K562 (cell line): Measurements from ENCODE around the gene MTMR3. TPM values are rescaled to one million over a fixed set of nuclear protein-coding genes. Genes with fewer than 3 reads are reported as not detected.

Experiments
- ATAC-seq: fragments of 200-7000 bp; cut with Tn5 transposase; 3 replicates; pipeline ENCODE4 v1.9.1; 2020; ENCODE audit warnings: moderate library complexity
- BruUV-seq: library from RNA; stranded (reverse); fragments of 400-500 nt; replicated peaks from 2 replicates; lab custom pipeline; 2021; lab: Mats Ljungman, UMichigan
- CTCF ChIA-PET: fragments of 300-600 bp; formaldehyde crosslinking; extraction: SDS; loops from one replicate; lab custom pipeline; 2021; ENCODE audit warnings: low intra/inter-chr PET ratio; lab: Yijun Ruan, JAX
- POLR2A ChIA-PET: fragments of 300-600, 350-650 bp; sonication (Branson Sonifier 250); formaldehyde crosslinking; extraction: SDS; loops from one replicate; lab custom pipeline; 2021; ENCODE audit warnings: antibody characterized with exemption, inconsistent platforms; lab: Yijun Ruan, JAX
- DNase-seq, 4 experiments: peaks; one replicate each; pipeline versions ENCODE4 v3.0.0 to v3.0.0-alpha.2; 2011 to 2018; ENCODE audit warnings: low spot score in 3 of 4, mixed read lengths in 3 of 4; ENCODE audit errors: extremely low read depth in 1 of 4
- FAIRE-seq: peaks from 2 replicates; lab custom pipeline; 2011; peaks lifted over from hg19 to GRCh38; lab: Jason Lieb, UNC
- H2AFZ ChIP-seq: 2 replicates; pipeline ENCODE4 v1.6.0; 2011; ENCODE audit warnings: low read depth, low read length, control low read depth, inconsistent platforms
- H3K27ac ChIP-seq: fragments of 200-600 bp; 3 replicates; pipeline ENCODE4 v1.8.0; 2011; ENCODE audit warnings: low read depth, mild to moderate bottlenecking, control low read depth, inconsistent platforms, low read length, moderate library complexity, mixed read lengths; ENCODE audit errors: extremely low read depth
- H3K27me3 ChIP-seq, 2 experiments: fragments of 300-600 bp in 1 of 2; 2 replicates in 1 of 2; 3 replicates in 1 of 2; pipeline versions ENCODE4 v1.6.0 to v1.8.0; 2011; ENCODE audit warnings: inconsistent platforms in 2 of 2, low read length in 2 of 2, mild to moderate bottlenecking in 1 of 2, mixed read lengths in 1 of 2, moderate library complexity in 1 of 2; ENCODE audit not compliant: control insufficient read depth in 2 of 2, insufficient read depth in 2 of 2
- H3K36me3 ChIP-seq: fragments of 300-600 bp; 3 replicates; pipeline ENCODE4 v1.8.0; 2011; ENCODE audit warnings: mild to moderate bottlenecking, low read length, inconsistent platforms; ENCODE audit not compliant: control insufficient read depth, insufficient read depth
- H3K4me1 ChIP-seq, 2 experiments: fragments of 200-600 bp in 1 of 2; replicated peaks in 1 of 2; 2 replicates in 1 of 2; 3 replicates in 1 of 2; pipeline versions ENCODE4 v1.5.1 to v1.8.0; 2011; ENCODE audit warnings: inconsistent platforms in 2 of 2, low read length in 2 of 2, mild to moderate bottlenecking in 1 of 2, mixed read lengths in 1 of 2, moderate library complexity in 1 of 2; ENCODE audit not compliant: control insufficient read depth in 2 of 2, insufficient read depth in 2 of 2
- H3K4me2 ChIP-seq: 2 replicates; pipeline ENCODE4 v1.6.1; 2011; ENCODE audit warnings: low read length, control low read depth, inconsistent platforms, mixed read lengths; ENCODE audit not compliant: insufficient read depth
- H3K4me3 ChIP-seq: fragments of 200-600 bp; sonication (generic), shearing (Covaris generic); 2 replicates; pipeline ENCODE4 v1.5.1; 2016; ENCODE audit warnings: control low read depth, inconsistent platforms
- H3K79me2 ChIP-seq: fragments of 200-600 bp; 3 replicates; pipeline ENCODE4 v1.8.0; 2011; ENCODE audit warnings: low read length, inconsistent platforms; ENCODE audit not compliant: control insufficient read depth, insufficient read depth
- H3K9ac ChIP-seq, 2 experiments: 2 replicates each; pipeline versions ENCODE4 v1.6.0 to v1.6.1; 2011; ENCODE audit warnings: low read depth in 2 of 2, low read length in 2 of 2, control low read depth in 1 of 2, inconsistent platforms in 1 of 2, mild to moderate bottlenecking in 1 of 2, mixed read lengths in 1 of 2; ENCODE audit not compliant: insufficient read depth in 1 of 2
- H3K9me1 ChIP-seq: one replicate; pipeline ENCODE4 v1.6.0; 2011; ENCODE audit warnings: inconsistent platforms, mild to moderate bottlenecking, low read length, moderate library complexity; ENCODE audit not compliant: control insufficient read depth, insufficient read depth
- H3K9me3 ChIP-seq: replicated peaks from 2 replicates; pipeline ENCODE4 v1.5.1; 2011; ENCODE audit warnings: low read depth, low read length, inconsistent platforms; ENCODE audit not compliant: control insufficient read depth, insufficient read depth
- H4K20me1 ChIP-seq: replicated peaks from 2 replicates; pipeline ENCODE4 v1.6.1; 2011; ENCODE audit warnings: low read length, inconsistent platforms, mixed read lengths; ENCODE audit not compliant: control insufficient read depth, insufficient read depth
- ARHGAP35 ChIP-seq: fragments of 450-650 bp; IDR thresholded peaks from 2 replicates; pipeline ENCODE4 v1.6.1; 2018; ENCODE audit not compliant: partially characterized antibody
- BRD4 ChIP-seq: fragments of 200-600 bp; sonication (generic); IDR thresholded peaks from 2 replicates; pipeline ENCODE4 v1.6.1; 2017; ENCODE audit warnings: inconsistent platforms
- CREB1 ChIP-seq, 2 experiments: sonication (generic) in 1 of 2; formaldehyde crosslinking in 1 of 2; IDR thresholded peaks; 2 replicates each; pipeline versions ENCODE4 v1.6.1 to v1.8.0; 2012 to 2022; ENCODE audit warnings: inconsistent platforms in 1 of 2, mild to moderate bottlenecking in 1 of 2, missing genetic modification reagents in 1 of 2, moderate library complexity in 1 of 2
- EP400 ChIP-seq: fragments of 450-650 bp; IDR thresholded peaks from 2 replicates; pipeline ENCODE4 v1.6.1; 2017; ENCODE audit warnings: antibody characterized with exemption, mild to moderate bottlenecking, moderate library complexity
- ETV5 ChIP-seq: sonication (generic); formaldehyde crosslinking; IDR thresholded peaks from 2 replicates; pipeline ENCODE4 v1.4.0; 2020; ENCODE audit warnings: low read depth, mild to moderate bottlenecking, missing genetic modification reagents
- FOXA3 ChIP-seq, 2 experiments: fragments of 450-650 bp in 1 of 2; sonication (generic) in 1 of 2; formaldehyde crosslinking; IDR thresholded peaks in 1 of 2; conservative IDR thresholded peaks in 1 of 2; 2 replicates each; pipeline versions ENCODE4 v1.4.0 to v1.8.0; 2020 to 2022; ENCODE audit warnings: mild to moderate bottlenecking in 2 of 2, missing genetic modification reagents in 1 of 2
- IFI16 ChIP-seq: fragments of 250-450 bp; sonication (Bioruptor Pico); IDR thresholded peaks from 2 replicates; pipeline ENCODE4 v2.1.2; 2022; ENCODE audit warnings: mild to moderate bottlenecking, inconsistent platforms
- L3MBTL2 ChIP-seq: fragments of 450-650 bp; IDR thresholded peaks from 2 replicates; pipeline ENCODE4 v1.6.1; 2016; ENCODE audit warnings: mild to moderate bottlenecking, moderate library complexity
- NCOR1 ChIP-seq: fragments of 450-650 bp; IDR thresholded peaks from 2 replicates; pipeline ENCODE4 v1.6.1; 2016; ENCODE audit warnings: mild to moderate bottlenecking, moderate library complexity
- SP1 ChIP-seq: sonication (generic); formaldehyde crosslinking; IDR thresholded peaks from 2 replicates; pipeline ENCODE4 v1.8.1; 2022; ENCODE audit warnings: mild to moderate bottlenecking, missing genetic modification reagents
- SREBF1 ChIP-seq: fragments of 150-350 bp; IDR thresholded peaks from 2 replicates; pipeline ENCODE4 v1.6.1; 2014; ENCODE audit warnings: antibody characterized with exemption, low read depth, low read length, borderline replicate concordance
- STAT5A ChIP-seq: IDR thresholded peaks from 2 replicates; pipeline ENCODE4 v1.6.1; 2012; ENCODE audit warnings: low read length, inconsistent platforms, borderline replicate concordance
- TRIM24 ChIP-seq, 2 experiments: fragments of 450-650 bp; IDR thresholded peaks; 2 replicates each; pipeline ENCODE4 v1.6.1; 2016
- ZC3H11A ChIP-seq: IDR thresholded peaks from 2 replicates; pipeline ENCODE4 v1.6.1; 2012; ENCODE audit warnings: low read depth, low read length, improper control_type of control experiment
- ZC3H8 ChIP-seq: fragments of 450-650 bp; IDR thresholded peaks from 2 replicates; pipeline ENCODE4 v1.6.1; 2017
- ZNF79 ChIP-seq: fragments of 250-450 bp; sonication (Bioruptor Pico); IDR thresholded peaks from 2 replicates; pipeline ENCODE4 v1.4.0; 2020; ENCODE audit warnings: low read depth, mild to moderate bottlenecking, moderate library complexity
- WGBS: fragments of 100-300 bp; shearing (Covaris generic); methylation state at CpG from one replicate; pipeline ENCODE4 v1.1.6; 2016; ENCODE audit warnings: low coverage, mixed read lengths; ENCODE audit not compliant: insufficient coverage; ENCODE audit errors: missing lambda C conversion rate; 5-methylcytosine and 5-hydroxymethylcytosine counted together
- in situ Hi-C: fragments of 300-500 bp; cut with MboI; formaldehyde crosslinking; loops from 4 replicates; pipeline ENCODE4 v1.15.0; 2018; ENCODE audit warnings: inconsistent platforms, mixed read lengths
- intact Hi-C: fragments of 100-400 bp; cut with micrococcal nuclease; formaldehyde crosslinking; loops from 2 replicates; pipeline ENCODE4 v1.14.2; 2022
- polyA plus RNA-seq, 8 experiments: library from polyadenylated mRNA; depleted of rRNA in 4 of 8; stranded (reverse) in 5 of 8; unstranded in 3 of 8; fragments of >200 nt; fragmentation: Nextera tagmentation in 2 of 8; fragmentation: Illumina TruSeq in 1 of 8; extraction: Ambion mirVana in 2 of 8; extraction: Trizol in 1 of 8; gene quantifications; 2 replicates each; pipeline versions ENCODE4 v1.2.1 to v1.2.3, GENCODE V29; 2011 to 2014; ENCODE audit warnings: inconsistent platforms in 1 of 8, missing spikeins in 1 of 8
- total RNA-seq, 7 experiments: library from RNA; depleted of rRNA in 6 of 7; stranded (reverse); fragments of >200 nt in 6 of 7; fragmentation: Illumina TruSeq in 2 of 7; extraction: Trizol in 2 of 7; gene quantifications; 2 replicates each; pipeline versions ENCODE4 v1.2.1 to v1.2.3, GENCODE V29; 2011 to 2021; ENCODE audit warnings: low replicate concordance in 1 of 7
- TF ChIP-seq, protein P1 (sequence below): fragments of 450-650 bp; IDR thresholded peaks from 2 replicates; pipeline ENCODE4 v1.6.1; 2014; ENCODE audit warnings: low read depth, mild to moderate bottlenecking, moderate library complexity, borderline replicate concordance

MTMR3 gene
- total and polyA plus RNA-seq, 9 of the 15 experiments (the other 6 are each of a cell fraction or from before 2014, with no cell fraction given): 1.6 to 13.7 (median 7.9) TPM

GRCh38 chr22:30031328-30031727 is 148.4 kb downstream of the MTMR3 start:
- ChIA-PET POLR2A (interaction anchor here (1.5 kb wide), 1 partner anchor 26 kb away, joined by 3 read pairs; no protein-coding TSS in a partner anchor), CTCF (no interaction called here)
- Histone ChIP-seq H3K79me2 (no peaks in the 10 kb centered on the region), H4K20me1 (no peaks in the 10 kb centered on the region; the same call in 1 of the 2 replicates), H3K9ac (no peak overlapping the region), H3K4me1 (no peaks in the 10 kb centered on the region), H3K9me3 (no peaks in the 10 kb centered on the region), H3K4me3 (no peak overlapping the region), H3K27ac (no peak overlapping the region), H3K4me2 (no peak overlapping the region), H3K36me3 (0 out of 3 replicates have a peak, but pooled peaks cover 5% of the 10 kb centered on the region), H2AFZ (no peak overlapping the region), H3K9me1 (no peaks in the 10 kb centered on the region), H3K27me3 (no peaks in the 10 kb centered on the region)
- intact Hi-C loops: no loop called here
- no peak for DNase-seq
- no peak for ATAC-seq
- in situ Hi-C loops: no loop called here
- WGBS: 87% methylated on average over 3 of the region's 3 CpGs
- no TSS peak for BruUV-seq
- TF ChIP-seq IFI16 (CRISPR knock-in tag) (no peak), EP400 (no peak)
- FAIRE-seq: no peak

GRCh38 chr22:30031764-30032455 is 148.9 kb downstream of the MTMR3 start:
- no TSS peak for BruUV-seq
- intact Hi-C loops: no loop called here
- Histone ChIP-seq H3K27me3 (no peaks in the 10 kb centered on the region), H3K79me2 (no peaks in the 10 kb centered on the region), H3K4me1 (no peaks in the 10 kb centered on the region), H3K27ac (no peak overlapping the region), H2AFZ (no peak overlapping the region), H3K4me2 (no peak overlapping the region), H3K9me3 (no peaks in the 10 kb centered on the region), H3K36me3 (0 out of 3 replicates have a peak, but pooled peaks cover 4% of the 10 kb centered on the region), H3K9ac (no peak overlapping the region), H4K20me1 (no peaks in the 10 kb centered on the region), H3K4me3 (no peak overlapping the region), H3K9me1 (no peaks in the 10 kb centered on the region)
- in situ Hi-C loops: no loop called here
- FAIRE-seq (no peak), DNase-seq (no peak), ATAC-seq (no peak)
- ChIA-PET CTCF (no interaction called here), POLR2A (no interaction called here)
- 24% methylated on average over 2 of the region's 2 CpGs for WGBS
- TF ChIP-seq, protein P1, sequence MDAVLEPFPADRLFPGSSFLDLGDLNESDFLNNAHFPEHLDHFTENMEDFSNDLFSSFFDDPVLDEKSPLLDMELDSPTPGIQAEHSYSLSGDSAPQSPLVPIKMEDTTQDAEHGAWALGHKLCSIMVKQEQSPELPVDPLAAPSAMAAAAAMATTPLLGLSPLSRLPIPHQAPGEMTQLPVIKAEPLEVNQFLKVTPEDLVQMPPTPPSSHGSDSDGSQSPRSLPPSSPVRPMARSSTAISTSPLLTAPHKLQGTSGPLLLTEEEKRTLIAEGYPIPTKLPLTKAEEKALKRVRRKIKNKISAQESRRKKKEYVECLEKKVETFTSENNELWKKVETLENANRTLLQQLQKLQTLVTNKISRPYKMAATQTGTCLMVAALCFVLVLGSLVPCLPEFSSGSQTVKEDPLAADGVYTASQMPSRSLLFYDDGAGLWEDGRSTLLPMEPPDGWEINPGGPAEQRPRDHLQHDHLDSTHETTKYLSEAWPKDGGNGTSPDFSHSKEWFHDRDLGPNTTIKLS: no peak
- TF ChIP-seq FOXA3 (CRISPR knock-in tag; conservative IDR thresholded peaks at IDR 0.05 in 1 of 2, IDR thresholded peaks at IDR 0.05 in 1 of 2) (no peak), ZNF79 (CRISPR knock-in tag) (no peak), ZC3H11A (no peak), ETV5 (CRISPR knock-in tag) (no peak), ARHGAP35 (no peak), TRIM24 (IDR thresholded peaks at IDR 0.05) (no peak), STAT5A (no peak), SP1 (no peak), CREB1 (IDR thresholded peaks at IDR 0.05) (no peak), CREB1 (CRISPR knock-in tag; IDR thresholded peaks at IDR 0.05) (no peak), BRD4 (no peak), L3MBTL2 (no peak), ZC3H8 (no peak), NCOR1 (no peak), SREBF1 (no peak)
